ENCODE data around the gene EHF.

The EHF gene

DNA sequence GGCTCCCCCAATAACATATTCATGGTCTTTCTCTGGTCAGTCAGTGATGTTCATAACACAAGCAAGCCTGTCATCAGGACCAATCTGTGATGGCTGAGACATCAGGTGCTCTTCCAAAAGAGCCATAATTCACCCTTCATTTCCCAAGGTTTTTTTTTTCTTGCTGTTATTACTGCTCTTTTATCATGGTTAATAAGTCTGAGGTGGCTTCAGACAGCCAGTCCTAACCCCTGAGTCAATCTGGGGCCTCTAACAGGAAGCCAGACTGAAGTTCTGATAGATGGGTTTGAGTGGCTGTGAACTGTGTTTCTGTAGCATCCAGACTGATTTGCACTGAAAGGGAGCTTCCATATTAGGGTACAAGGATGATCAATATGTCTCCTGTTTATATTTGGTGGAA is 8.8 kb downstream of the EHF start:
- Histone ChIP-seq H3K27ac (ENCODE audit: extremely low read depth, low read depth, low read length) (no peak overlapping the region), H3K36me3 (ENCODE audit: control insufficient read depth in 2 of 2, insufficient read depth in 1 of 2, low read length in 2 of 2) (no peaks in the 10 kb centered on the region), H3K4me1 (ENCODE audit: control insufficient read depth, insufficient read depth, low read length) (no peaks in the 10 kb centered on the region), H3K4me3 (ENCODE audit: low read depth, low read length) (no peak overlapping the region), H3K9me3 (ENCODE audit: control insufficient read depth, insufficient read depth, low read depth, low read length) (no peaks in the 10 kb centered on the region)
- TF ChIP-seq ZSCAN4 (tag by site-specific recombination; IDR thresholded peaks at IDR 0.05) (no peak), ZNF157 (tag by site-specific recombination; IDR thresholded peaks at IDR 0.05) (no peak), ZBTB7A (tag by site-specific recombination; IDR thresholded peaks at IDR 0.05; ENCODE audit: low read depth) (no peak), OSR2 (tag by site-specific recombination; IDR thresholded peaks at IDR 0.05) (no peak), ZNF335 (tag by site-specific recombination; conservative IDR thresholded peaks at IDR 0.05) (no peak), ZBTB17 (tag by site-specific recombination; IDR thresholded peaks at IDR 0.05) (no peak), ZNF354C (tag by site-specific recombination; IDR thresholded peaks at IDR 0.05; ENCODE audit: borderline replicate concordance, low read depth) (no peak), ZNF544 (tag by site-specific recombination; IDR thresholded peaks at IDR 0.05) (no peak), ZNF629 (tag by site-specific recombination; IDR thresholded peaks at IDR 0.05) (no peak)
- ChIA-PET CTCF (no interaction called here), POLR2A (no interaction called here)

GRCh38 chr11:34630544-34630943 is 9.7 kb downstream of the EHF start:
- Histone ChIP-seq H3K27ac (ENCODE audit: extremely low read depth, low read depth, low read length) (no peak overlapping the region), H3K4me3 (ENCODE audit: low read depth, low read length) (no peak overlapping the region), H3K4me1 (ENCODE audit: control insufficient read depth, insufficient read depth, low read length) (no peaks in the 10 kb centered on the region), H3K36me3 (ENCODE audit: control insufficient read depth in 2 of 2, insufficient read depth in 1 of 2, low read length in 2 of 2) (no peaks in the 10 kb centered on the region), H3K9me3 (ENCODE audit: control insufficient read depth, insufficient read depth, low read depth, low read length) (no peaks in the 10 kb centered on the region)
- TF ChIP-seq AEBP2 (tag by site-specific recombination; IDR thresholded peaks at IDR 0.05; ENCODE audit: borderline replicate concordance) (no peak), HOXA7 (CRISPR knock-in tag; IDR thresholded peaks at IDR 0.05; ENCODE audit: borderline replicate concordance) (no peak), FEZF1 (tag by site-specific recombination; IDR thresholded peaks at IDR 0.05) (no peak), ZNF548 (tag by site-specific recombination; IDR thresholded peaks at IDR 0.05) (no peak), ZNF10 (tag by site-specific recombination; IDR thresholded peaks at IDR 0.05) (no peak), ZNF175 (tag by site-specific recombination; IDR thresholded peaks at IDR 0.05) (no peak), ZNF174 (tag by site-specific recombination; IDR thresholded peaks at IDR 0.05) (no peak), ZSCAN18 (tag by site-specific recombination; IDR thresholded peaks at IDR 0.05) (no peak), ZNF560 (tag by site-specific recombination; IDR thresholded peaks at IDR 0.05; ENCODE audit: borderline replicate concordance) (no peak), ZNF571 (tag by site-specific recombination; IDR thresholded peaks at IDR 0.05) (no peak), ZSCAN23 (tag by site-specific recombination; IDR thresholded peaks at IDR 0.05) (no peak), ZNF704 (tag by site-specific recombination; IDR thresholded peaks at IDR 0.05) (no peak), ZNF23 (tag by site-specific recombination; IDR thresholded peaks at IDR 0.05; ENCODE audit: borderline replicate concordance) (no peak), ZNF433 (tag by site-specific recombination; IDR thresholded peaks at IDR 0.05; ENCODE audit: low read depth) (no peak), ZNF521 (tag by site-specific recombination; IDR thresholded peaks at IDR 0.05) (no peak), ZNF350 (tag by site-specific recombination; IDR thresholded peaks at IDR 0.05) (no peak)
- TF ChIP-seq, protein P1, sequence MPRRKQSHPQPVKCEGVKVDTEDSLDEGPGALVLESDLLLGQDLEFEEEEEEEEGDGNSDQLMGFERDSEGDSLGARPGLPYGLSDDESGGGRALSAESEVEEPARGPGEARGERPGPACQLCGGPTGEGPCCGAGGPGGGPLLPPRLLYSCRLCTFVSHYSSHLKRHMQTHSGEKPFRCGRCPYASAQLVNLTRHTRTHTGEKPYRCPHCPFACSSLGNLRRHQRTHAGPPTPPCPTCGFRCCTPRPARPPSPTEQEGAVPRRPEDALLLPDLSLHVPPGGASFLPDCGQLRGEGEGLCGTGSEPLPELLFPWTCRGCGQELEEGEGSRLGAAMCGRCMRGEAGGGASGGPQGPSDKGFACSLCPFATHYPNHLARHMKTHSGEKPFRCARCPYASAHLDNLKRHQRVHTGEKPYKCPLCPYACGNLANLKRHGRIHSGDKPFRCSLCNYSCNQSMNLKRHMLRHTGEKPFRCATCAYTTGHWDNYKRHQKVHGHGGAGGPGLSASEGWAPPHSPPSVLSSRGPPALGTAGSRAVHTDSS (tag by site-specific recombination; IDR thresholded peaks at IDR 0.05), result no peak
- POLR2A ChIA-PET, result no interaction called here
- CTCF ChIA-PET, result no interaction called here
